ENCODE measurements around the gene TET3. TPM values are rescaled to one million over a fixed set of nuclear protein-coding genes. Genes with fewer than 3 reads are reported as not detected.

The TET3 gene
- total RNA-seq, 3 donors from 2014 or later (not counting 1 experiment from before 2014, with no cell fraction given), result 40.0 to 47.9 (median 45.3) TPM

- Mint-ChIP-seq H3K36me3 (no peaks in the 10 kb centered on the region), H3K9me3 (no peaks in the 10 kb centered on the region), H3K4me1 (peaks cover 79 to 80% of the 10 kb centered on the region in 2 donors), H3K27ac (peak overlapping the region; percentile 96 to 98), H3K4me3 (peak overlapping the region; percentile 69), H3K27me3 (ENCODE audit: low read depth in 2 of 2) (no peaks in the 10 kb centered on the region)
- Histone ChIP-seq H3K4me3 (ENCODE audit: low read length) (no peak overlapping the region), H3K4me1 (ENCODE audit: control insufficient read depth, insufficient read depth, low read length) (peaks cover 54% of the 10 kb centered on the region), H3K27ac (ENCODE audit: low read length) (peak overlapping the region; percentile 96), H3K36me3 (ENCODE audit: control insufficient read depth, insufficient read depth, low read length) (no peaks in the 10 kb centered on the region), H3K9me3 (ENCODE audit: control insufficient read depth, insufficient read depth, low read length) (no peaks in the 10 kb centered on the region), H3K27me3 (ENCODE audit: control insufficient read depth, insufficient read depth, low read length) (no peaks in the 10 kb centered on the region)
- 60% methylated on average over 8 of the region's 8 CpGs for WGBS (ENCODE audit: insufficient coverage)
- intact Hi-C loops (cut with micrococcal nuclease), result no loop called here
- TF ChIP-seq, protein P1, sequence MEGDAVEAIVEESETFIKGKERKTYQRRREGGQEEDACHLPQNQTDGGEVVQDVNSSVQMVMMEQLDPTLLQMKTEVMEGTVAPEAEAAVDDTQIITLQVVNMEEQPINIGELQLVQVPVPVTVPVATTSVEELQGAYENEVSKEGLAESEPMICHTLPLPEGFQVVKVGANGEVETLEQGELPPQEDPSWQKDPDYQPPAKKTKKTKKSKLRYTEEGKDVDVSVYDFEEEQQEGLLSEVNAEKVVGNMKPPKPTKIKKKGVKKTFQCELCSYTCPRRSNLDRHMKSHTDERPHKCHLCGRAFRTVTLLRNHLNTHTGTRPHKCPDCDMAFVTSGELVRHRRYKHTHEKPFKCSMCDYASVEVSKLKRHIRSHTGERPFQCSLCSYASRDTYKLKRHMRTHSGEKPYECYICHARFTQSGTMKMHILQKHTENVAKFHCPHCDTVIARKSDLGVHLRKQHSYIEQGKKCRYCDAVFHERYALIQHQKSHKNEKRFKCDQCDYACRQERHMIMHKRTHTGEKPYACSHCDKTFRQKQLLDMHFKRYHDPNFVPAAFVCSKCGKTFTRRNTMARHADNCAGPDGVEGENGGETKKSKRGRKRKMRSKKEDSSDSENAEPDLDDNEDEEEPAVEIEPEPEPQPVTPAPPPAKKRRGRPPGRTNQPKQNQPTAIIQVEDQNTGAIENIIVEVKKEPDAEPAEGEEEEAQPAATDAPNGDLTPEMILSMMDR (IDR thresholded peaks at IDR 0.05), result no peak
- DNase-seq, result no peak
- no peak for ATAC-seq
These were observed 46.5 kb downstream of the TET3 start for GRCh38 chr2:74031221-74031620.

GRCh38 chr2:74031959-74032287, 47.2 kb downstream of the TET3 start:
- Histone ChIP-seq H3K4me1 (ENCODE audit: control insufficient read depth, insufficient read depth, low read length) (peaks cover 51% of the 10 kb centered on the region), H3K4me3 (ENCODE audit: low read length) (peak overlapping the region; percentile 6), H3K27ac (ENCODE audit: low read length) (peak overlapping the region; percentile 96), H3K9me3 (ENCODE audit: control insufficient read depth, insufficient read depth, low read length) (no peaks in the 10 kb centered on the region), H3K27me3 (ENCODE audit: control insufficient read depth, insufficient read depth, low read length) (no peaks in the 10 kb centered on the region), H3K36me3 (ENCODE audit: control insufficient read depth, insufficient read depth, low read length) (no peaks in the 10 kb centered on the region)
- 15% methylated on average over 2 of the region's 2 CpGs for WGBS (ENCODE audit: insufficient coverage)
- Mint-ChIP-seq H3K9me3 (no peaks in the 10 kb centered on the region), H3K4me1 (peaks cover 79 to 80% of the 10 kb centered on the region in 2 donors), H3K27me3 (ENCODE audit: low read depth in 2 of 2) (no peaks in the 10 kb centered on the region), H3K27ac (peak overlapping the region; percentile 96 to 98), H3K36me3 (no peaks in the 10 kb centered on the region), H3K4me3 (peak overlapping the region; percentile 92)
- ATAC-seq (no peak), DNase-seq (no peak)
- TF ChIP-seq, protein P1 (IDR thresholded peaks at IDR 0.05), result no peak
- intact Hi-C loops (cut with micrococcal nuclease), result loop anchor here (1.0 to 2.0 kb wide), 4 partner anchors 15 to 105 kb away; partner anchors contain the start of genes DGUOK and TET3

GRCh38 chr2:74033375-74033774, 48.7 kb downstream of the TET3 start:
- Histone ChIP-seq H3K4me1 (ENCODE audit: control insufficient read depth, insufficient read depth, low read length) (peaks cover 61% of the 10 kb centered on the region), H3K27me3 (ENCODE audit: control insufficient read depth, insufficient read depth, low read length) (no peaks in the 10 kb centered on the region), H3K36me3 (ENCODE audit: control insufficient read depth, insufficient read depth, low read length) (no peaks in the 10 kb centered on the region), H3K4me3 (ENCODE audit: low read length) (no peak overlapping the region), H3K27ac (ENCODE audit: low read length) (peak overlapping the region; percentile 96), H3K9me3 (ENCODE audit: control insufficient read depth, insufficient read depth, low read length) (no peaks in the 10 kb centered on the region)
- WGBS (ENCODE audit: insufficient coverage), result 25% methylated on average over 2 of the region's 2 CpGs
- H3K4me1 Mint-ChIP-seq, result peaks cover 86 to 87% of the 10 kb centered on the region in 2 donors
- H3K4me3 Mint-ChIP-seq, result peak overlapping the region; percentile 92
- no peak for ATAC-seq
- no peaks in the 10 kb centered on the region for H3K36me3 Mint-ChIP-seq
- H3K9me3 Mint-ChIP-seq, result no peaks in the 10 kb centered on the region
- H3K27ac Mint-ChIP-seq, result peak overlapping the region; percentile 96 to 98
- DNase-seq, result no peak
- intact Hi-C loops (cut with micrococcal nuclease), result loop anchor here (2.0 kb wide), 2 partner anchors 49 to 107 kb away; partner anchors contain the start of genes DGUOK and TET3
- TF ChIP-seq, protein P1 (IDR thresholded peaks at IDR 0.05), result no peak
- H3K27me3 Mint-ChIP-seq (ENCODE audit: low read depth in 2 of 2), result no peaks in the 10 kb centered on the region

Other genes starting within 250 kb of the TET3 start
- 10 to 100 TPM; 20.4 to 24.1 (median 22.8) TPM for gene TPRKB, start 247.6 kb upstream of the TET3 start, total RNA-seq
- gene DUSP11, start 204.8 kb upstream of the TET3 start, total RNA-seq, result 10 to 100 TPM; 45.7 to 50.2 (median 46.6) TPM
- not detected for gene C2orf78, start 200.7 kb upstream of the TET3 start, total RNA-seq
- gene STAMBP, start 155.9 kb upstream of the TET3 start, total RNA-seq, result 10 to 100 TPM; 23.8 to 27.3 (median 25.3) TPM
- gene ACTG2, start 91.9 kb upstream of the TET3 start, total RNA-seq, result not detected
- 10 to 100 TPM; 47.6 to 56.8 (median 54.8) TPM for gene DGUOK, start 58.0 kb upstream of the TET3 start, total RNA-seq
- gene BOLA3, start 163.0 kb downstream of the TET3 start, total RNA-seq, result 10 to 100 TPM in 2 of 3 donors, 1 to 10 TPM in 1; 8.1 to 13.8 (median 11.9) TPM
- 100 to 1,000 TPM; 211 to 239 (median 222) TPM for gene MOB1A, start 194.0 kb downstream of the TET3 start, total RNA-seq
- gene MTHFD2, start 213.7 kb downstream of the TET3 start, total RNA-seq, result 10 to 100 TPM; 28.7 to 41.1 (median 40.5) TPM

Measured in natural killer cell (primary cell).